Measurements from ENCODE around the gene CLEC11A.

The CLEC11A gene, protein sequence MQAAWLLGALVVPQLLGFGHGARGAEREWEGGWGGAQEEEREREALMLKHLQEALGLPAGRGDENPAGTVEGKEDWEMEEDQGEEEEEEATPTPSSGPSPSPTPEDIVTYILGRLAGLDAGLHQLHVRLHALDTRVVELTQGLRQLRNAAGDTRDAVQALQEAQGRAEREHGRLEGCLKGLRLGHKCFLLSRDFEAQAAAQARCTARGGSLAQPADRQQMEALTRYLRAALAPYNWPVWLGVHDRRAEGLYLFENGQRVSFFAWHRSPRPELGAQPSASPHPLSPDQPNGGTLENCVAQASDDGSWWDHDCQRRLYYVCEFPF

DNA sequence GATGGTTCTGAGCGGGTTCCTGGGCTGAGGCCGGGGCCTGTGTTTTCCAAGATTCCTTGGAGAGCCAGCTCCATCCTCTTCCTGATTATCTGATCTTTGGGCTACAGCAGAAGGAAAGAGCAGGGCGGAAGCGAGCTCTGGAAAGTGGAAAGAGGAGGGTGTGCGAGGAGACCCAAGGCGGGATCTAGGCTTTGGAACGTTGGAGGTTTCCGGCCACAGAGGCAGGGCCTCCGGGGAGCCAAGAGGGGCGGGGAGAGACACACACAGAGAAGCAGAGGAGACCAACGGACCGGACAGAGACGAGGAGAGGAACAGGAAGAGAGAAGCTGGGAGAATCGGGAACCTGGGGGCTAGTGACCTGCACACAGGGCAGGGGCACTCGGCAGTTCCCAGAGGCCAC lies at the start of gene CLEC11A:
CLEC11A (plus strand) TSS at position 296 of the 400 bp plus-strand sequence. CDS start 162 bp downstream, outside the sequence.
- DNase-seq = peak; percentile 89

DNA sequence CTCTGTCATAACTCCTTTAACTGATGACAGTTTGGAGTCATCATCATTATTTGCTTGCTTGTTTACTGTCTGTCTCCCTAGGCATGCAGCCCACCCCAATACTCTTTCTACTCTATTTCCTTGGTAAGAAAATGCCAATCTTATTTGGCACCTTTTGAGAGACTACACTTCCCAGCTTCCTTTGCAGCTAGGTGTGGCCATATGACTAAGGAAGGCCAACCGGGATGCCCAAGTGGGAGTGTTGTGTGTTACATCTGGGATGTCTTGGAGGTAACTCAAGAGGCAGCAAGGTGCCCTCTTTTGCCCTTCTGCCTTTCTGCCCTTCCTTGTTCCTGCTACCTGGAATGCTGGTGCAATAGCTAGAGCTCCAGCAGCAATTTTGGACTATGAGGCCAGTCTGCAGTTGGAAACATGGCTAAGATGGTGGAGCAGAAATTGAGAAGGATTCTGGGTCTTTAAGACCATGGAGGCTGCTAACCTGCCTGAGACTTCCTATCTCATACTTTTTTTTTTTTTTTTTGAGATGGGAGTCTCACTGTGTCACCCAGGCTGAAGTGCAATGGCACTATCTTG lies 46.5 kb upstream of the CLEC11A start:
- DNase-seq = no peak

DNA sequence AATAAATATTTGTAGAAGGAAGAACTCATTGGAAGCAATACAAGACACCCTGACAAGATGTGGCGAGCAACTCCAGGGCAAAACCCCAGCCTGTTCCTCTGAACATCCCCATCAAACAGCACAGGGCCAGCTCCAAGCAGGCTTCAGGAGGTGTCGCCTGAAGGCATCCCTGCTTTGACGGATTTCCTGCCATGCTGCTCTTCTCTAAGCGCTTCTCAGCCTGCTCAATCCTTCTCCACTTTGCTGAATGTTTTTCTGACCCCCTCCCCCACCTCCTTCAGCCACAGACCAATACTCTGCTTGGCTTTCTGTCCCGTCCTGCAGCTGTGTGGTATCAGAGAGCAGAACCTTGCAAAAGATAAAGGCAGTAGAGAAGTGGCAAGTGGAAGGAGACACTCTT lies 45.5 kb upstream of the CLEC11A start:
- DNase-seq = no peak

DNA sequence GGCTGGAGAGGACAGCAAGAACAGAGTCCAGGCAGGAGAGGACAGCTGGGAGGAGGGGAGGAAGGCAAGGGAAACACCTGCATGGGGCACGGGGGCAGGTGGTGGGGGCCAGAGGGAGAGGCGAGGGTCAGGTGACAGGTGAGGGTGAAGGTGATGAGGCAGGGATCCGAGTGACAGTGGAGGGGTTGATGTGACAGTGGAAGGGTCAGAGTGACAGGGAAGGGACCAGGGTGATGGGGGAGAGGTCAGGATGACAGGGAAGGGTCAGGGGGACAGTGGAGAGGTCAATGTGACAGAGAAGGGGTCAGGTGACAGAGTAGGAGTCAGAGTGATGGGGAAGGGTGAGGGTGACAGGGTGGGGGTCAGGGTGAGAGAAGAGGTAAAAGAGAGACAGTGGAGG lies 44.8 kb upstream of the CLEC11A start:
- DNase-seq = no peak

DNA sequence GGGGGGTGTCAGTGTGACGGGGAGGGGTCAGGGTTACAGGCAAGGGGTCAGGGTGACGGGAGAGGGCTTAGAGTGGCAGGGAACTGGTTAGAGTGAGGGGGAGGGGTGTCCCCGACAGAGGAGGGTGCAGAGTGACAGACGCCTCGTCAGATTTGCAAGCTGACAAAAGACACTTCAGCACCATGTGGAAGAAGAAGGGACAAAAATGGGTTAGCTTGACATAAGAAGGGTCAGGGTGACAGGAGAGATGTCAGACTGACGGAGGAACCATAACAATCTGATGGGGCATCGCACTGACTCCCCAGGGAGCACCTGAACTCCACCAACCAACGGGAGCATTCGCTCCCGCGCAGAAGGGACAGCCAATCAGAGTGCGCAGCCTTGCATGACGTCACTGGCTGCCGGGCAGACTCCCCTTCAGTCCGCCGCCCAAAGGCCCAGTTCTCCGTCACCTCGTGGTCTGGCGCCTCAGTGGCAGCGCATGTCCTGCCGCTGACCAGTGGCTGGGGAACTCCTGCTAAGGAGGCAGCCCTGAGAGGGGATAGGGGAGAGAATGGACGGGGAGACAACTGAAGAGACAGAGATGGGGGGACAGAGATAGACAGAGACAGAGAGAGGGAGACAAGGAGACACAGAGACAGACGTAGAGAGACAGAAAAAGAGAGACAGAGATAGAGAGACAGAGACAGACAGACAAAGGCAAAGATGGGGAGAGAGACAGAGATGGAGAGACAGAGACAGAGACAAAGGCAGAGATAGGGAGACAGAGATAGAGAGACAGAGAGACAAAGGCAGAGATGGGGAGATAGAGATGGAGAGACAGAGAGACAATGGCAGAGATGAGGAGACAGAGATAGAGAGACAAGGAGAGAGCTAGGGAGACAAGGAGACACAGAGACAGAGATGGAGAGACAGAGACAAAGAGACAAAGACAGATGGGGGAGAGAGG lies 43.7 kb upstream of the CLEC11A start:
- peak; percentile 86 for DNase-seq

DNA sequence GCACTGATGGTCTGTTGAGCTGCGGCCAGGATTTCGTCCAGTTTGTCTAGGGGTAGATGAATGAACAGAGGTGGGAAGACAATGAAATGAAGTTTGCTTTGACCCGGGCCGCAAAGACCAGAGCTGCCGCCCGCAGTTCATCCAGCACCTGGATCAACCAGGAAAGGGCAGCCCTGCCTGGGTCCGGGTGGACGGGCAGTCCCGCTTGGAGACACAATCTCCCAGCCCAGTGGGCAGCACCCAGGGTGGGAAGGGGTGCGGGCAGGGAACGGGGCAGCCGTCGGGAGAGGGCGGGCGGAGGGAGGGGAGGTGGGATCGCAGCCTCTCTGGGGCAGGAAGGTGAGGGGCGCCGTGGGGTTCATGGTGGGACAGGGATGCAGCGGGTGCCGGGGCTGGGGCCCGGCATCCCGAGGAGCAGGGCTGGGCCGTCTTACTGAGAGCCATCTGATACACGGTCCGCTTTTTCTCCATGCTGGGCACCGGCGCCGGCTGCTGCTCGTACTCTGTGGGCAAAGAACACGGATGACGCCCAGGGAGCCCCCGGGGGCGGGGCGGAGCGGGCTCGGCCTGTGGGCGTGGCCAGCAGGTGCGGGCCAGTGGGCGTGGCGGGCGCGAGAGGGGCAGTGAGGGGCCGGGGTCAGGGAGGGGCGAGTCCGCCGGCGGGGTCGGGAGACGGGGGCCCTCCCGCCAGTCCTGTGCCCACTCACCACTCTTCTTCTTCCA lies 36.7 kb upstream of the CLEC11A start:
- DNase-seq = no peak

DNA sequence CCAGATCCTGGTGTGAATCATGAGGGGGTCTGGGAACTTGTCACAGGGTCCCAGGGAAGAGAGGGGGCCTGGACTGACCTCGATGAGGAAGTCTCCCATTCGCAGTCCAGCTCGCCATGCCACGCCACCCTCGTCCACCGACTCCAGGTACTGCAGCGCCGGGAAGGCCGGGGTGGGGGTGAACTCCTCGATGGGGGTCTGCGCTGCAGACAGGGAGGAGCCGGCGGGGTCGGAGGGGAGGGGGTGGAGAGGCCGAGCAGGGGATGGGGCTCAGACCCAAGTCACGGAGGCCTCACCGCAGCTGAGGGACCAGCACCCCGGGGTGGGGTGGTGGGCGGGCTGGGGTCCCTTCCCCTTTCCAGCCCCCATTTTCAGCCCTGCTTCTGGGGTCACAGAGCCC lies 34.4 kb upstream of the CLEC11A start:
- no peak for DNase-seq

DNA sequence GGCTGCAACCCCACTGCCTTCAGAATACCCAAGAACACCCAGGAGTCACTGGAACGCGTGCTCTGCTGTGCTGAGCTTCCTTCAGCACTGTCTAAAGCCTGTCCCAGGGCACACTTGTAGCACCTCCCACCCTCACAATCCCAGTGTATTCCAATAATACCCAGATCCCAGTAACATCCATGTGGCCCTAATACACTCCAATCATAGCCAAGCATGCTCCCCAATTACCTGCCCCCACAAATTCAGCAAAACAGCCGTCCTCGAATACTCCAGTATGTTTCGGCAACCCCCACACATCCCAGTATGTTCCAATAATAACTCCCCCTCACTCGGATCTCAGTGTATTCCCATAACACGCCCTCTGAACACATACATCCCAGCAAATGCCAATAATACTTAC lies 32.7 kb upstream of the CLEC11A start:
- no peak for DNase-seq

DNA sequence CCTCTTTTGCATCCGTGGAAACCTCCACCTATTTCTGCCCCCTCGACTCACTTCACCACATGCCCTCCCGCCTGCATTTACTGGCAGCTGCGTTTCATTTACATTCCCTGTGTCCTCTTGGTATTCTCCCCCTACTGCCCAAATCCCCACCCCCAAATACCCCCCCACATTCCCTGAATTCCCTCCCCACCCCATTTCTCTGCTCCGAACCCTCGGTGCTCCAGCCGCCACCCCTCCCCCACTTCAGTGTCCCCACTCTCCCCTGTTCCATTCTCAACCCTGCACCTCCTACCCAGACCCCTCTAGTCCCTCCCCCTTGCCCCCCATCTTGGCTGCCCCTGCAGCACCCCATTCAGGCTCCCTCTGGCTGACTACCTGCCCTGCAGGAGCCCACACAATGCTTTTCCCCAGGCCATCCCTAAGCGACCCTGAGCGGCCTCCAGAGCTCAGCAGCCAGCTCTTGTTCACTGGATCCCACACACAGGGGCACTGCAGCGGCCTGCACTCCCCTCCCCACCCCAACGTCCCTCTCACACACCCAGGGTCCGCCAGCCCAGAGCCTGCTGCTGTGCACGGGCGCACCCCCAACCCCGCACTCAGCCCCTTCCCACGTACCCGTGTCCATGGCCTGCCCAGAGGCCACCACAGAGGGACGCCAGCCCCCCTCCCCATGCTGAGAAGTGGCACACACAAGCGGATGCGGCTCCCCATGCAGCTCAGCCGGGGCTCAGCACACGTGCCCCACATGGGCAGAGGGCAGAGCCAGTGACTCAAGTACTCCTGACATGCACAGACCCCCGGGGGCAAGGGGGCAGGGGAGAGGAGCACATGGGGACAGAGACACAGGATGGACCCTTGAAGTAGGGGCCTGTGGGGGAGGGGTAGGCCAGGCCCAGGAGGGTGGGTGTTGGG lies 29.8 kb upstream of the CLEC11A start:
- no peak for DNase-seq

DNA sequence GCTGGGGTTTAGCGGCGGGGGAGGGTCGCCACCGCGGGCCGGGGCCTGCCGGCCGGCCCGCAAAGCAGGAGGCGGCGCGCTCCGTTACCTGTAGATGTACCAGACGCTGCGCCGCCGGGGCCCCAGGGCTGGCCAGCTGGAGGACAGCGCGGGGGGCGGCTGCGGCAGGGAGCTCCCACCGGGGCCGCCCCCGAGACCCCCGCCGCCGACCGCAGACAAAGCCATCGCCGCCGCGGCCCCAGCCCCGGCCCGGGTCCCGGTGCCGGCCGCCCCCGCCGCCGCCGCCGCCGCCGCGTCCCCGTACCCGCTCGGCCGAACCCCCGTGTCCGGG lies 28.4 kb upstream of the CLEC11A start:
- DNase-seq = no peak

DNA sequence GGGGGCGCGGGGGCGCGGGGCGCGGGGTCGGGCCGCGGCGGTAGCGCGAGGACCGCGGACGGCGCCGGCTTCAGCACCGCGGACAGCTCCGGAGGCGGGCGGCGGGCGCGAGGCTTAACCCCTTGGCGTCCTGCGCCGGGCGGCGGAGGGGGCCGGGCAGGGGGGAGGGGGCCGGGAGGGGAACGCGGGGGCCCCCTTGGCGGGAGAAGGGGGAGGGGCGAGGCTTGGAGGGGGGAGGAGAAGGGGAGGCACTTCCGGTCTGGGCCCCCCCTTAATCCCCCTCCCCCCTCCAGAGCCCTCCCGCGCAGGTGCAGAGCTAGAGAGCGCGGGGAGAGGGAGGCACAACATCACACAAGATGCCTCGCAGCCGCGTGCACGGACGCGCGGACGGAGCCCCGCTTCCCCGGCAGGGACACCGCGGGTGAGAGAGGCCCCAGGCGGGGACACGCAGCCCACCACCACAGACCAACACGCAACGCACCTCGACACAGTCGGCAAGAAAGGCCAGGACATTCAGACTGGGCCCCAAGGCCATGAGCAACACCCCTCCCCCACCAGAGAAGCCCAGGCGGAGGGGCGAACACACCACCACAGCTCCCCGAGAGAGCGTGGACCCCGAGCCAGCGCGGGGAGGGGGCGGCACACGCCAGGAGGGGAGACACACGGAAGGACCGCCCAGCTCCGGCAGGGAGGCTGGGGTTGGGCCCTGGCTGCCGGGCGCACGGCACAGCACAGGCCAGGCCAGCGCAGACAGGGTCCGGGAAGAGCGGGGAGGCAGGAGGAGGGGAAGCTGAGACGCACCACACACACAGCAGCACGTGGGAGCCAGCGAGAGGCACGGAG lies 27.7 kb upstream of the CLEC11A start:
- peak; percentile 43 for DNase-seq

DNA sequence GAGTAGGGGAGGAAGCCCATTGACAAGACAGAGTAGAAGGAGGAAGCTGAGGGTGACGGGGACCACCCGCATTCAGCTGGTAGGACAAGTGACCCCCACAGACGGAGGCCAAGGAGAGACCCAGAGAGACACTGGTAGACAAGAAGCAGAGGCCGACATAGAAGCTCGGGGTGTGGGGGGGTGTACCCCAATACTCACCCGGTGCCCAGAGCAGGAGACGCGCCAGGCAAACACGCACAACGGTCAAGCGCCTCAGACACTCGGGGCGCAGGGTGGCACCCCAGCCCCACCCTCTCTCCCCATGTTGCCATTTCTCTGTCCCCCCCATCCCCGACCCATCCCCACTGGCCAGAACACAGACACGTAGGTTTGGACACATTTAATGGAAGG lies 27.1 kb upstream of the CLEC11A start:
- no peak for DNase-seq

DNA sequence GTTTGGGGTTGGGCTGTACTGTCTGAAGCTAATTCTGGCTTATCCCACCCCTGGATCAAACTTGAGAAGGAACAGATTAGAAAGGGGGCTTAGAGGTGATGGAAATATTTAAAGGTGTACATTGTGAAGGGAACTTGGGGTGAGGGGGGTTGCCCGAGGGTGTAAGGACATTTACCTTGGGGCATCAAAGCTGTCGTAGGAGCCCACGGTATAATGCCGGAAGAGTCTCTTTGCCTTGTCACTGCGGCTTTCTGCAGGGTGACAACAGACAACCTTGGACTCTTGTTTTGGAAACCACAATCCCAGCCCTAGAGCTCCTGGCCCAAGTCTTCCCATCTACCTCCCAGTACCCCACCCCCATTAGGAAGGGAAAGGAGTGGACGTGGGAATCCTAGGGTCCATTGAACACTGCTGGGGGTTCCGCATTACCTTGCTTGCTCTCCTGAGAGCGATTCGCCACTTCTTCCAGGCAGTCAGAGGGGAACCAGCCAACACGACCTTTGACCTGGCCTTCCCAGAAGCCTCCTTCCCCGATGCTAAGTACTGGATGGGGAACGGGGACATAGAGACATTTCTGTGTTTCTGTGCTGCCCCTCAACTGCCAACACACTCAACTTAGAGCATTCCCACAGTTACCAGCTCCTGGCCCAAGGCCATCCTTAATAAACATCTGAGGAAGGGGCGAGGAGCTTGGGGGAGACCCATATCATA lies 25.6 kb upstream of the CLEC11A start:
- DNase-seq = no peak

DNA sequence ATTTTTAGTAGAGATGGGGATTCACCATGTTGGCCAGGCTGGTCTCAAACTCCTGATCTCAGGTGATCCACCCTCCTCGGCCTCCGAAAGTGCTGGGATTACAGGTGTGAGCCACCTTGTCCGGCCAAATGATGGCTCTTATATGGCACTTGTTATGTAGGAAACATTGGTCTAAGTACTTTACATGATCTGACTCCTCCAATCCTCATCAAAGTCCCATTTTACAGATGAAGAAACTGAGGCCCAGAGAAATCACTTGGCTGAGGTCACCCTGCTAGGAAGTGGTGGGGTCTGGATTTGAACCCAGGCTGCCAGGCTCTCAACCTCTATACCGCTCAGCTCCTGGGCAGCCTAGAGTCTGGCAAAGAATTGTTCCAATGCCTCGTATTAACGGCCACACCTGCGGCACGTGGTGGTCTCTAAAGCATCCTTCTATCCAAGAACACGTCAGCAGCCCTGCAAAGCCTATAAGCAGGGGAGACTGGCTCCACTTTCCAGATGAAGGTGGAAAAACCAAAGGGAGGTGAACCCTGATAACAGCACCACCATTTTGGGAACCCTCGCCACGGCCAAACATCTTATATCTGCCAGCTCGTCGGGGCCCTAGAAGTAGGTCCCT lies 21.7 kb upstream of the CLEC11A start:
- no peak for DNase-seq

DNA sequence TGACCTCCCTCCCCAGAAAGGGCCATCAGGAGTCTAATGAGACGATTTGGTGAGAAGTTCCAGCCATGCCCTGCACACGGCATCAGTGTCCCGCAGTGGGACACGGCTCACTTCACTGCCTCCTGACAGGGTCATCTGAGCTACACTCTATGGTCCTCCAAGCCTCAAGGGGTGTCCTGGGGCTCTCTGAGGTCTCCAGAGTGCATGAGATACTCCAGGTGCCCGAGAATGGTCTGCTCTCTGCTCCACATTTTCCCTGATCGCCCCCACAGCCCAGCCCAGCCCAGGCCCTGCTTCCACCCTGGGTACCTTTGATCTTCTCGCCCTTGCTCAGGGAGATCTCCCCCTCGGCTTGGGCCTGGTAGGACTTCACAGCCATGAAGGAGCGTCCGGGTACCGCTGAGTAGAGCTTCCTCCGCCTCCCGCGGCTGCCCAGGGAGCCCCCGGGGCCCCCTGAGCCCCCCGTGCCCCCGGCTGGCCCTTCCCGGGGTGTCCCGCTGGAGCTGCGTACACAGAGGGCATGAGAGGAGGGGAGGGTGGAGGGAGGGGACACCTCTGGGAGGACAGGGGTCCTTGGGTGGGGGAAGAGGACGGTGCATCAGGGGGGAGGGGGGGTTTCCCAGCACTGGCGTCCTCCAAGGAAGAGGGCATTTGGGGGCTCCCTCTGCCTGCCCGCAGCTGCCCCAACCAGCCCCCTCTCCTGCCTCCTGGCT lies 20.9 kb upstream of the CLEC11A start:
- no peak for DNase-seq

DNA sequence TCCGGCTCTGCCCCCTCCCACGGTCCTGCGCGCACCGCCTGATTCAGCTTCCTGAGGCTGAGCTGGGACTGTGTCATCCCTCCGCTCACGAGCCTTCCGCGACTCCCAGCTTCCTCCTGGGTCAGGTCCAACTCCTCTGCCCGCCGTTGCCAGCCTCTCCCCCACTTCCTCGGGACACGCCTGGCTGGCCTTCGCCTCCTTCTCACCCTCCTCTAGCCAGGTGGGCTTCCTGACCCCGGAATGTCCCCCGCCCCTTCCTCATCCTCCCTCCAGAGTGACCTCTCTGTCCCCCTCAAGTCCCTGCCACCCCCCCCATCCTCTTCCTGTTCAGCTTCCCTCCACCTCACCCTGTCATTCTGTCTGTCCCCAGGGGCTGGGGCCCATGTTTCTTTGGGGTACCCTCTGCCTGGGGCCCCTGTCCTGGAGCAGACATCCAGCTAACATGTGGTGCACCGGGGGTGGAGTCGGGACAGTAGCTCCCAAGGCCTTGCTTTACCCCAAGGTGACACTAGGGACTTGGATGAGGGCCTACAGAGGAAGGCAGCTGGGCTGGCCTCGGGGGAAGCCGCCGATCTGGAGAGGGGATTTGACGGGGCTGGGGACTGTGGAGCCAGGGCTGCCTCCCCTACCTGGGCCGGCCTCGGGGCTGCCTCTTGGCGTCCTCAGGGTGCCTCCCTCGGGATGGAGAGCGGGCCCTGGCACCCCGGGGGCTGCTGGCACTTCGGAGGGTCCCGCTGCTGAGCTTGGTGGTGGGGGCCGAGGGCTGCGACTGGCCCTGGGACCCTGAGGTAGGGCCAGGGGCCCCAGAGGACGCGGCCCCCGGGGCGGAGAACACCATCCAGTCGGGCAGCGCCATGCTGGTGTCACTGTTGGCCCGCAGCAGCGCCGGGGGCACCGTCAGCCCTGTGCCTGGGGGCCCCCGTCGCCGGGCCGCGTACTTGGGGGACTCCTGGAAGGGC lies 20.0 kb upstream of the CLEC11A start:
- no peak for DNase-seq

DNA sequence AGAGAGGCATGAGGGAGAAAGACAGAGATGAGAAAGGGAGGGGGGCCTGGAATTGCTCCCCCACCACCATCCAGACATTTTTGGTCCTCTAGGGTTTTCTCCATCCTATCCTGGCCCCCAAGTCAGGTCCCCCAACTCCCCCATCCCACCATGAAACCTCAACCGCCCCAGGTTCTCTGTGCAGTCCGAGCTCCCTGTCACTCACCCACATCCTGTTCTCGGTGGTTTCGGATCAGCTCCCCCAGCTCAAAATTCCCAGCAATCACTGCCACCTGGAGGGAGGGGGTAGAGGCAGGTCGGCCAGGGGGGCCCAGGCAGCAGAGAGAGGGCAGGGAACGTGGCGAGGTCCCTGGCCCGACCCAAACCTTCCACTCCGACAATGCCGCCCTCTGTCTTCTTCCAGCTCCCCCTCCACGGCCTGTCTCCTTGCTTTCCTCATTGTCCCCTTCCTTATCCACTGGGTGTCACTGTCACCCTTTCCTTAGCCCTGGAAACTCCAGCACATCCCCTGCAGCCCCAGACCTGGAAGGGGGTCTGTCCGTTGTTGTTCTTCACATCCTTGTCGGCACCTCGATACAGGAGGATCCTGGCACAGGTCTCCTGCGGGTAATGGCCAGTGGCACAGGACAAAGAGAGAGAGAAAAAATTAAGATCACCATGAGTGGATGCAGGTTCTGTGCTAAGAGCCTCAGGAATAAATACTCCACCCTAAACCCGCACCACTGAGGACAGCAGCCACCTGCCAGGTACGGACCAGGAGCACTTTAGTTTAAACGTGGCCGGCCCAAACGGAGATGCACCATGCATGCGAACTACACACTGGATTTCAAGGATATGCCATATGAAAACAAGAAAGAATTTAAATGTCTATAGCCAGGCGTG lies 19.0 kb upstream of the CLEC11A start:
- no peak for DNase-seq

Data from femur (tissue), 1 donor.